ENCODE results near the gene STXBP6. TPM values are rescaled to one million over a fixed set of nuclear protein-coding genes. Genes with fewer than 3 reads are reported as not detected.
A peak's percentile ranks its signal among the peaks of the same experiment; 100 is the strongest.

The STXBP6 gene
- total and polyA plus RNA-seq, 8 donors = 17.2 to 54.1 (median 47.1) TPM

DNA sequence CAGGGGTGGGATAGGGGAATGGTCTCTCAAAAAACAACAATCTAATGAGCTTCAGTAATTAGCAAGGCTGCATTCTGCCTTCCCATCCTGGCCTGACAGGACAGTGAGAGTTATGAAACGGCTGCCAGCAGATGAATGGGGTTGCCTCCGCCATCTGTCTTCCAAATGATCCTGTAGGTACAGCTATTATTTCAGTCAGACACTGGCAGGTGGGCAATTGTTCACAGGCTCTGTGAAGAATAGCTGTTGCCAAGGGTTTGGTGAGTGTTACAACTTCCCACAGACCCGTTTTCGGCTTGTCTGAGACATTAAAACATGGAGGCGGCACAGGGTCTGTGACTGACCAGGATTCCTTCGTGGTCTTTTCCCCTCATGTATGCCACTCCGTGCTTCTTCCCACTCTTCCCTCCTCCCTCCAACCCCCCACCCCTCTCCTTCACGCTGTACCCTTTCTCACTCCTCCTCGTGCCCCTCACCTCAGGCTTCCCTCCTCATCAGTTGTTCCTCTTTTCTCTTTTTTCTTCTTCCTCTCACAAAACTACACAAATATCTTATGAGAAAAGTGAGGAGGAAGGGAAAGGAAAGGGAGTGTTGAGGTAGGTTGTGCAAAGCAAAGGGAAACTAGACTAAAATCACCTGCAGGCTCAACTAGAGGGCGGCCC is 255.2 kb downstream of the STXBP6 start:
- no peaks in the 10 kb centered on the region for H3K27me3 ChIP-seq
- no peaks in the 10 kb centered on the region for H3K9me3 ChIP-seq
- no peaks in the 10 kb centered on the region for H3K4me1 ChIP-seq
- no peak overlapping the region for H3K4me3 ChIP-seq
- no peak for ATAC-seq
- TF ChIP-seq CTCF (IDR thresholded peaks at IDR 0.05) = no peak
- no peak overlapping the region for H3K27ac ChIP-seq
- DNase-seq = no peak
- H3K36me3 ChIP-seq = no peaks in the 10 kb centered on the region
- intact Hi-C loops (cut with DNase I) = no loop called here

GRCh38 chr14:24790196-24790595 is 259.8 kb downstream of the STXBP6 start:
- H3K36me3 ChIP-seq = no peaks in the 10 kb centered on the region
- no peak overlapping the region for H3K27ac ChIP-seq
- intact Hi-C loops (cut with DNase I) = no loop called here
- DNase-seq (no peak), ATAC-seq (no peak)
- H3K27me3 ChIP-seq = no peaks in the 10 kb centered on the region
- no peaks in the 10 kb centered on the region for H3K9me3 ChIP-seq
- H3K4me1 ChIP-seq = peaks cover 0 to 8% of the 10 kb centered on the region in 2 donors
- no peak for TF ChIP-seq CTCF (IDR thresholded peaks at IDR 0.05)
- H3K4me3 ChIP-seq = no peak overlapping the region

DNA sequence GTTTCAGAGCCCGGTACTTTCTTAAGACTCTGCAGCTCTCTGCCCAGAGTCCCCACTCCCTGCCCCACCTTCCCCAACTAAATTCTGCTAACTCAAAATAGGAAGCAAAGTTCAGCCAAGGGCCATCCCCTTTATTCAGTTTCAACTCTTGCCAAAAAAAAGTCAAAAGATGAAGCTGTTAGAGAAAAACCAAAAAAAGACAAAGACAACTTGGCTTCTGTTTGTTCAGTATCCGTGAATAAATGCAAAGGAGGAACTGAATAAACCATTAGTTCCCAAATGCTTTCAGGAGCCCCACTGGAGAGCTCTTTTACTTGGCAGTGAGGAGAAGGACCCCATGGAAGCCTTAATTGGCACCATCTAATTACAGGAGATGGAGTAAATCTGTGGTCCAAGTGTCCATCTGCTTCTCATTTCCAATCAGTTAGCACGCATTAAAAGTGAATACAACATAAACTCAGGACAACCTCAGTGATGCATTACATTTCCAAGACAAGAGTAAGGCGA is 260.5 kb downstream of the STXBP6 start:
- intact Hi-C loops (cut with DNase I) = no loop called here
- Histone ChIP-seq H3K4me1 (peaks cover 0 to 8% of the 10 kb centered on the region in 2 donors), H3K9me3 (no peaks in the 10 kb centered on the region), H3K27ac (no peak overlapping the region), H3K4me3 (no peak overlapping the region), H3K36me3 (no peaks in the 10 kb centered on the region), H3K27me3 (no peaks in the 10 kb centered on the region)
- no peak for TF ChIP-seq CTCF (IDR thresholded peaks at IDR 0.05)
- ATAC-seq (peak; percentile 43), DNase-seq (peak in 2 of 4 donors; percentile 94)

GRCh38 chr14:24785698-24786097 is 264.2 kb downstream of the STXBP6 start:
- DNase-seq = no peak
- no peaks in the 10 kb centered on the region for H3K27me3 ChIP-seq
- H3K4me1 ChIP-seq = peaks cover 0 to 8% of the 10 kb centered on the region in 2 donors
- no peak overlapping the region for H3K27ac ChIP-seq
- ATAC-seq = no peak
- no peaks in the 10 kb centered on the region for H3K36me3 ChIP-seq
- TF ChIP-seq CTCF (IDR thresholded peaks at IDR 0.05) = no peak
- H3K4me3 ChIP-seq = no peak overlapping the region
- intact Hi-C loops (cut with DNase I) = no loop called here
- H3K9me3 ChIP-seq = no peaks in the 10 kb centered on the region

DNA sequence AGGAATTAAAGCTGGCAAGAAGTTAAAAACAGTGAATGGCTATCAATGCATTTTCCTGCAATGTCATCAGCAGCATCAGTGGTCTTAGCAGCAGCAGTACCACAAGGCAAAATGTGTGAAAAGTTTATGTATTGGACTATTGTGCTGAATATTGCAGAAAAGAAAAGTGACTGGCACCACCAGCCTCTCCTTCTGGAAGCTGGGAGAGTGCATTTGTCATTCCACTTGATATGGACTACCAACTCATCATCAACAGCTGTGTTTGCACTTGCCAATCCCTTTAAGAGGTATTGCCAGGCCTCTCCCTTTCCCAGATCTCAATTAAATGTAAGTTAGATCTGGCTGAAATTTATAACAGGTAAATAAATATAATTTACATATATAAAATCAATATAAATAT is 265.0 kb downstream of the STXBP6 start:
- no peak overlapping the region for H3K4me3 ChIP-seq
- H3K36me3 ChIP-seq = no peaks in the 10 kb centered on the region
- intact Hi-C loops (cut with DNase I) = no loop called here
- TF ChIP-seq CTCF (IDR thresholded peaks at IDR 0.05) = no peak
- ATAC-seq (no peak), DNase-seq (no peak)
- H3K9me3 ChIP-seq = no peaks in the 10 kb centered on the region
- no peak overlapping the region for H3K27ac ChIP-seq
- peaks cover 0 to 8% of the 10 kb centered on the region in 2 donors for H3K4me1 ChIP-seq
- no peaks in the 10 kb centered on the region for H3K27me3 ChIP-seq
